Type B pancreatic cell (in vitro differentiated cells): ENCODE results near the gene DNMT3A. TPM values are rescaled to one million over a fixed set of nuclear protein-coding genes. Genes with fewer than 3 reads are reported as not detected.

Experiments
- DNase-seq: peaks from one replicate; pipeline ENCODE4 v3.0.0; 2021; ENCODE audit warnings: mixed read lengths; ENCODE audit not compliant: unreplicated experiment; ENCODE audit errors: extremely low spot score
- H3K27ac Mint-ChIP-seq: 2 replicates; pipeline ENCODE4 v1.8.0; 2021; ENCODE audit warnings: mild to moderate bottlenecking, mixed read lengths
- H3K27me3 Mint-ChIP-seq: 2 replicates; pipeline ENCODE4 v1.8.0; 2021; ENCODE audit warnings: mixed read lengths
- H3K36me3 Mint-ChIP-seq: 2 replicates; pipeline ENCODE4 v1.8.0; 2021; ENCODE audit warnings: mixed read lengths
- H3K4me1 Mint-ChIP-seq: one replicate; pipeline ENCODE4 v1.8.0; 2021; ENCODE audit warnings: mixed read lengths; ENCODE audit not compliant: unreplicated experiment
- H3K4me3 Mint-ChIP-seq: 2 replicates; pipeline ENCODE4 v1.8.0; 2021; ENCODE audit warnings: mild to moderate bottlenecking, mixed read lengths
- H3K9me3 Mint-ChIP-seq: 2 replicates; pipeline ENCODE4 v1.8.0; 2021; ENCODE audit warnings: mixed read lengths
- total RNA-seq: library from RNA; stranded (reverse); gene quantifications from 2 replicates; pipeline ENCODE4 v1.2.1, GENCODE V29; 2021; ENCODE audit warnings: low replicate concordance
- TF ChIP-seq, protein P1 (sequence below): fragments of 200-600 bp; sonication (generic); conservative IDR thresholded peaks from 2 replicates; pipeline ENCODE4 v1.5.0; 2021; ENCODE audit warnings: antibody characterized with exemption, mild to moderate bottlenecking

DNMT3A gene
- total RNA-seq, 1 donor from 2014 or later: 139 TPM

DNA sequence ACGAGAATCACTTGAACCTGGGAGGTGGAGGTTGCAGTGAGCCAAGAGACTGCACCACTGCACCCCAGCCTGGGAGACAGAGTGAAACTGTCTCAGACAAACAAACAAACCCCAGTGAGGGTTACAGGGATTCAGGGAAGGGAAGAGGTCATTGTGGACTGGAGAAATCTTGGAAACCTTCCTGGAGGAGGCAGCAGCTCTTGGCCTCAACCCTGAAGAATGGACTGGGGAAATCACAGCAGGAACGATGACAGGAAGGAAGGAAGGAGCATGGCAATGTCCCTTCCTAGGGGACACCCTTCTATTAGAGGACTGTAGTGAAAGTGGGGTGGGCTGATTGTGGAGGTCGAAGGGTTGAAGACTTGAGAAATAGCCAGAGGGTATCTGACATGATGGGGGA, 72.5 kb downstream of the DNMT3A start:
- DNase-seq: no peak
- H3K36me3 Mint-ChIP-seq: peaks cover 31% of the 10 kb centered on the region
- H3K27me3 Mint-ChIP-seq: no peaks in the 10 kb centered on the region
- peaks cover 31% of the 10 kb centered on the region for H3K4me1 Mint-ChIP-seq
- H3K27ac Mint-ChIP-seq: no peak overlapping the region
- no peak overlapping the region for H3K4me3 Mint-ChIP-seq
- no peaks in the 10 kb centered on the region for H3K9me3 Mint-ChIP-seq
- TF ChIP-seq, protein P1, sequence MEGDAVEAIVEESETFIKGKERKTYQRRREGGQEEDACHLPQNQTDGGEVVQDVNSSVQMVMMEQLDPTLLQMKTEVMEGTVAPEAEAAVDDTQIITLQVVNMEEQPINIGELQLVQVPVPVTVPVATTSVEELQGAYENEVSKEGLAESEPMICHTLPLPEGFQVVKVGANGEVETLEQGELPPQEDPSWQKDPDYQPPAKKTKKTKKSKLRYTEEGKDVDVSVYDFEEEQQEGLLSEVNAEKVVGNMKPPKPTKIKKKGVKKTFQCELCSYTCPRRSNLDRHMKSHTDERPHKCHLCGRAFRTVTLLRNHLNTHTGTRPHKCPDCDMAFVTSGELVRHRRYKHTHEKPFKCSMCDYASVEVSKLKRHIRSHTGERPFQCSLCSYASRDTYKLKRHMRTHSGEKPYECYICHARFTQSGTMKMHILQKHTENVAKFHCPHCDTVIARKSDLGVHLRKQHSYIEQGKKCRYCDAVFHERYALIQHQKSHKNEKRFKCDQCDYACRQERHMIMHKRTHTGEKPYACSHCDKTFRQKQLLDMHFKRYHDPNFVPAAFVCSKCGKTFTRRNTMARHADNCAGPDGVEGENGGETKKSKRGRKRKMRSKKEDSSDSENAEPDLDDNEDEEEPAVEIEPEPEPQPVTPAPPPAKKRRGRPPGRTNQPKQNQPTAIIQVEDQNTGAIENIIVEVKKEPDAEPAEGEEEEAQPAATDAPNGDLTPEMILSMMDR: no peak

DNA sequence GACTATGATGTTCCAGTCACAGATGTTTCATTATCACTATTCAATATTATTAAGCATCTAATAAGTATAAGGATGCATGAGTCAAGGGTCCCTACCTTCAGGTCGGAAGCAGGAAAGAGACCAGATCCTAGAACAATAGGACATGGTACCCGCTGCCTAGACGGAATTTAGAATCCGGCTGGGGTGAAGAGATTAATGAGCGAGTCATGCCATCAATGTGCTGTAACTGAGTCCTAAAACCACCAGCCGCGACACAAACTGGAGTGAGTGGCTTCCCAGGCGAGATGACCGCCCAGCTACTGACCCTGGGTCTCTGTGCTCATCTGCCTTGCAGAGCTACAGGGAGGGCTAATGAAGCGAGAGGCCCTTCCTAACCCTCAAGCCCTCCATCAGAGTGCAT, 73.6 kb downstream of the DNMT3A start:
- peaks cover 25% of the 10 kb centered on the region for H3K36me3 Mint-ChIP-seq
- no peaks in the 10 kb centered on the region for H3K27me3 Mint-ChIP-seq
- peaks cover 29% of the 10 kb centered on the region for H3K4me1 Mint-ChIP-seq
- no peak overlapping the region for H3K4me3 Mint-ChIP-seq
- TF ChIP-seq, protein P1: no peak
- H3K27ac Mint-ChIP-seq: no peak overlapping the region
- no peak for DNase-seq
- no peaks in the 10 kb centered on the region for H3K9me3 Mint-ChIP-seq

DNA sequence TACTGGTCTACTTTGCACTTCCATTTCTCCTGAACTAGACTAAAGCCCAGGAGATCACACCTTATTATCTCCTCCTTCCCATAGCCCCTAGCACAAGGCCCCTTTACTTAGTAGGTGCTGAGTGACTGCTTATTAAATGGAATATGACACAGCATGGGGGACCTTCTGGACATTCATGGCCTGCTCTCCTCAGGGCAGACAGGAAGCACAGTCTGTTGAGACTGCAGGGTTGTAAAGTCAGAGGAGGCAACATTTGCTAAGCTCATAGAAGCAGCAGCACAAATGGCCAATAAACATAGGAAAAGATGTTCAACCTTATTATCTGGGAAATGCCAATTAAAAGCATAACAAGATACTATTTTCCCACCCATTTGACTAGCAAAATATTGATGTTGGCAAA, 75.3 kb downstream of the DNMT3A start:
- H3K27ac Mint-ChIP-seq: no peak overlapping the region

DNA sequence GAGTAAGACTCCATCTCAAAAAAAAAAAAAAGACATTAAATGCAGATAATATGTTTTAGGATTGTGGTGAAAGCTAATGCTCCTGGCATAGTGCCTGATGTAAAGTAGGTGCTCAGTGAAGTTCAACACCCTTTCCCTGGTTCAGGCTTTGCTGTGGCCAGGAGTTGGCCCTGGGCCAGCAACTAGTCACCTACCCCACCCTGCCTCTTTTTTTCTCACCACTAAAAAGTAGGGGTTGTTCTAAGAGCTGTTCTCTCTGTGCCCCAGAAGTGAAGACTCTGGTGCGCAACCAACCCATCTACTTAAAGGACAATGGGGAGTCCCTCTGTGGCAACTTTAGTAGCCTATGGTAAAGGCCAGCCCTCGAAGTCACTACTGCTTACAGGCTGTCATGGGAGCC, 75.9 kb downstream of the DNMT3A start:
- Mint-ChIP-seq H3K4me3 (no peak overlapping the region), H3K4me1 (peaks cover 37% of the 10 kb centered on the region), H3K27ac (no peak overlapping the region), H3K27me3 (no peaks in the 10 kb centered on the region), H3K36me3 (peaks cover 34% of the 10 kb centered on the region), H3K9me3 (no peaks in the 10 kb centered on the region)
- DNase-seq: no peak
- TF ChIP-seq, protein P1: no peak

More for the DNA sequence above, 75.3 kb downstream of the DNMT3A start:
- no peak for DNase-seq
- Mint-ChIP-seq H3K27me3 (no peaks in the 10 kb centered on the region), H3K4me1 (peaks cover 37% of the 10 kb centered on the region), H3K36me3 (peaks cover 34% of the 10 kb centered on the region), H3K4me3 (no peak overlapping the region), H3K9me3 (no peaks in the 10 kb centered on the region)
- TF ChIP-seq, protein P1: no peak

DNA sequence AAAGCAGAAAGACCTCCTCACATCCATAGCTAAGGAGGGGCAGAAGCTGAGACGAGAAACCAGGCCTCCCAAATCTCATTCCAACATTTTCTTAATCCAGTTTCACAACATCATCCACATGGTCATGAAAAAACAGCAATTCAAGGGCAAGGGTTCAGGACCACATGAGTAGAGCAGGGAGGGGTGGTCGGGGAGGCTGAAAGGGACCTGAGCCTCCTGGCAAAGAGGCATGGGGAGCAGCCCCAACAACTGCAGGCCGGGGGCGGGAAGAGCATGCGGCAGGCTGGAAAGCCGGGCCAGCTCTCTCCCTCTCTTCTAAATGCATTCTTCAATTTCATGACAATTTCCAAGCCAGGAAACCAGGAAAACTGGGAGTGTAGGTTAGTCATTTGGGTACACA, 76.7 kb downstream of the DNMT3A start:
- peaks cover 34% of the 10 kb centered on the region for H3K36me3 Mint-ChIP-seq
- peaks cover 40% of the 10 kb centered on the region for H3K4me1 Mint-ChIP-seq

More for the DNA sequence above, 76.7 kb downstream of the DNMT3A start:
- no peaks in the 10 kb centered on the region for H3K27me3 Mint-ChIP-seq
- H3K9me3 Mint-ChIP-seq: no peaks in the 10 kb centered on the region
- H3K4me3 Mint-ChIP-seq: no peak overlapping the region
- DNase-seq: no peak
- TF ChIP-seq, protein P1: no peak
- no peak overlapping the region for H3K27ac Mint-ChIP-seq
